GM19467 (cell line): Measurements from ENCODE around the gene TOPAZ1.

ENCODE experiments used
- ATAC-seq: cut with Tn5 transposase; IDR thresholded peaks from one replicate; pipeline ENCODE4 v1.9.1; 2021; ENCODE audit warnings: mild to moderate bottlenecking, moderate library complexity; ENCODE audit not compliant: unreplicated experiment

The TOPAZ1 gene

GRCh38 chr3:44240061-44240460 lies 1.6 kb upstream of the TOPAZ1 start:
- no peak for ATAC-seq

GRCh38 chr3:44242721-44243120 lies 1.0 kb downstream of the TOPAZ1 start:
- no peak for ATAC-seq

- ATAC-seq = no peak
Observed at GRCh38 chr3:44248152-44248551, 6.5 kb downstream of the TOPAZ1 start.

GRCh38 chr3:44252332-44252959 lies 10.8 kb downstream of the TOPAZ1 start:
- no peak for ATAC-seq

GRCh38 chr3:44259404-44259803 lies 17.7 kb downstream of the TOPAZ1 start:
- no peak for ATAC-seq

- no peak for ATAC-seq
Observed at GRCh38 chr3:44264146-44264545, 22.5 kb downstream of the TOPAZ1 start.

GRCh38 chr3:44265815-44266214 lies 24.1 kb downstream of the TOPAZ1 start:
- no peak for ATAC-seq

- no peak for ATAC-seq
Observed at GRCh38 chr3:44272191-44272590, 30.5 kb downstream of the TOPAZ1 start.

- no peak for ATAC-seq
Observed at GRCh38 chr3:44277925-44278324, 36.2 kb downstream of the TOPAZ1 start.

- ATAC-seq = no peak
Observed at GRCh38 chr3:44280077-44280476, 38.4 kb downstream of the TOPAZ1 start.

GRCh38 chr3:44280631-44281030 lies 38.9 kb downstream of the TOPAZ1 start:
- no peak for ATAC-seq

GRCh38 chr3:44284949-44285348 lies 43.3 kb downstream of the TOPAZ1 start:
- ATAC-seq = no peak

GRCh38 chr3:44289882-44290462 lies 48.3 kb downstream of the TOPAZ1 start:
- no peak for ATAC-seq

- ATAC-seq = no peak
Observed at GRCh38 chr3:44292276-44292675, 50.6 kb downstream of the TOPAZ1 start.

- ATAC-seq = no peak
Observed at GRCh38 chr3:44292947-44293346, 51.3 kb downstream of the TOPAZ1 start.

- no peak for ATAC-seq
Observed at GRCh38 chr3:44297255-44297654, 55.6 kb downstream of the TOPAZ1 start.

- ATAC-seq = no peak
Observed at GRCh38 chr3:44301746-44302145, 60.1 kb downstream of the TOPAZ1 start.

GRCh38 chr3:44309500-44309899 lies 67.8 kb downstream of the TOPAZ1 start:
- no peak for ATAC-seq

GRCh38 chr3:44318891-44319311 lies 77.2 kb downstream of the TOPAZ1 start:
- ATAC-seq = no peak

- no peak for ATAC-seq
Observed at GRCh38 chr3:44321335-44321734, 79.6 kb downstream of the TOPAZ1 start.

- ATAC-seq = no peak
Observed at GRCh38 chr3:44323341-44323955, 81.8 kb downstream of the TOPAZ1 start.

- no peak for ATAC-seq
Observed at GRCh38 chr3:44324584-44324983, 82.9 kb downstream of the TOPAZ1 start.
